ENCODE data around the gene ATF7IP.
"Not testable (repeated sequence)": the region's sequence is repeated elsewhere in the genome, so short reads cannot be mapped to it uniquely, and the experiment has no call there.

Gene ATF7IP

DNA sequence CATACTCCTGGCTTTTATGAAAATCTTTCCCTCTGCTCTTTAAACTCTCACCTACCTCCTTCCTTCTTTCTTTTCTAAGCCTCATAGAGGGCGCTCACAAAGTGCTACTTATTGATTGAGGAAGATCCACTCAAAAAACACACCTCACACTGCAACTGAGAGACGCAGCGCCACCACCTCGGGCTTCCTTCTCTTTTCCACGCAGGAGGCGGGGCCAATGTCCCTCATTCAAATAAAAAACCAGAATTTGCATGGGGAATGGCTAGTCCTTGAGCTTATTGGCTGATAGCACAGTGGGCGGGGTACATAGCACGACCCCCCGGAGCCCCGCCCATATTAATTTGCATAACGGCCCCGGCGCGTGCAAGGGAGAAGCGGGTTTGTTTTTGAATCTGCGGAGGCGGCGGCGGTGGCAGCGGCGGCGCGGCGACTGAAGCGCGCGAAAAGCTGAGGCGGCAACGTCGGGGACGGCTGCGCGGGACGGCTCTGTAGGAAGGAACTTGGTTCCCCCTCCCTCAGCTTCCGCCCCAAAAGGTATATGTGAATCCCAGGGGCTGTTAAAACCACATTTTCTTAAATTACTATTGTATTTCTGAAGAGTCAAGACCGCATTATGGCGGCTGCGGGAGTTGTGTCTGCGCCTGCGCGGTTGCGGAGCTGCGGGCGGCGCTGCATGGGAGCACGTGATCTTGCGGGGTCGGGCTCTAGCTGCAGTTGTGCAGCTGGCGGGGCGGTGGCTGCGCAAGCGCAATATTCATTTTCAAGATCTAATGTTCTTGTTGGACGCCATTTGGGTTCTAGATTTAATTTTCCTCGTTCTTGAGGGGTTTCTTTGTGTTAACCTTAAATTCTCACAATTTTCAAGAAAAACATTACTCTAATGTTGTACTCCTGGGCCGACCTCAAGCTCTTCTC lies at the start of gene ATF7IP:
ATF7IP (plus strand) TSS at position 389 of the 915 bp plus-strand sequence. CDS start 58,234 bp downstream, outside the sequence.
- DNase-seq = peak; percentile 90

DNA sequence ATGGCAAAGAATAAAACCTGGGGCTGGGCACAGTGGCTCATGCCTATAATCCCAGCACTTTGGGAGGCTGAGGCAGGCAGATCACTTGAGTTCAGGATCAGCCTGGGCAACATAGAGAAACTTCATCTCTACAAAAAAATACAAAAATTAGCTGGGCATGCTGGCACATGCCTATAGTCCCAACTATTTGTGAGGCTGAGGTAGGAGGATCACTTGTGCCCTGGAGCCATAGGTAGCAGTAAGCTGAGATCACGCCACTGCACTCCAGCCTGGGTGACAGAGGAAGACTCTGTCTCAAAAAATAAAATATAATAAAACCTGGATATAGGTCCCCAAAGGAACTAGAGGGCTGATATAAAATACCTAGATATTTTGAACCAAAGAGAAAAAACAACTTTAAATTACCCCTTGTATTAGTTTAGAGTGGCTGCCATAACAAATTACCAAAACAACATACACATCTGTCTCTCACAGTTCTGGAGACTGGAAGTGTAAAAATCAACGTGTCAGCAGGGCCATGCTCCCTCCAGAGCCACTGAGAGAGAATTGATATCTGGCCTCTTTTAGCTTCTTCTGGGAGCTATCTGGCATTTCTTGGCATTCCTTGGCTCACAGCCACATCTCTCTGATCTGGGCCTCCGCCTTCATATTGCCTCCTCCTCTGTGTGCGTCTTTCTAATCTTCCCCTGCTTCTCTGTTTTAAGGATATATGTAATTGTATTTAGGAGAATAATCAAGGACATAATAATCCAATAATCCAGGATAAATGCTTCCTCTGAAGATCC lies 47.9 kb upstream of the ATF7IP start:
- no peak for DNase-seq

DNA sequence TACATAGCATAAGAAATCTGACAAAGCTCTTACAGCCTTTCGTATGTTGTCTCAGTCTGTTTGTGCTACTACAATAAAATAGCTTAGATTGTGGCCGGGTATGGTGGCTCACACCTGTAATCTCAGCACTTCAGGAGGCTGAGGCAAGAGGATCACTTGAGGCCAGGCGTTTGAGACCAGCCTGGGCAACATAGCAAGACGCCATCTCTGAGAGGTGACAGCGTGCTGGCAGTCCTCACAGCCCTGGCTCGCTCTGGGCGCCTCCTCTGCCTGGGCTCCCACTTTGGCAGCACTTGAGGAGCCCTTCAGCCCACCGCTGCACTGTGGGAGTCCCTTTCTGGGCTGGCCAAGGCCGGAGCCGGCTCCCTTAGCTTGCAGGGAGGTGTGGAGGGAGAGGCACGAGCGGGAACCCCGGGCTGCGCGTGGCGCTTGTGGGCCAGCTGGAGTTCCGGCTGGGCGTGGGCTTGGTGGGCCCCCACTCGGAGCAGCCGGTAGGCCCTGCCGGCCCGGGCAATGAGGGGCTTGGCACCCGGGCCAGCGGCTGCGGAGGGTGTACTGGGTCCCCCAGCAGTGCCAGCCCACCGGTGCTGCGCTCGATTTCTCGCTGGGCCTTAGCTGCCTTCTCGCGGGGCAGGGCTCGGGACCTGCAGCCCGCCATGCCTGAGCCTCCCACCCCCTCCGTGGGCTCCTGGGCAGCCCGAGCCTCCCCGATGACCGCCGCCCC lies 45.6 kb upstream of the ATF7IP start:
- not testable (repeated sequence) for DNase-seq

DNA sequence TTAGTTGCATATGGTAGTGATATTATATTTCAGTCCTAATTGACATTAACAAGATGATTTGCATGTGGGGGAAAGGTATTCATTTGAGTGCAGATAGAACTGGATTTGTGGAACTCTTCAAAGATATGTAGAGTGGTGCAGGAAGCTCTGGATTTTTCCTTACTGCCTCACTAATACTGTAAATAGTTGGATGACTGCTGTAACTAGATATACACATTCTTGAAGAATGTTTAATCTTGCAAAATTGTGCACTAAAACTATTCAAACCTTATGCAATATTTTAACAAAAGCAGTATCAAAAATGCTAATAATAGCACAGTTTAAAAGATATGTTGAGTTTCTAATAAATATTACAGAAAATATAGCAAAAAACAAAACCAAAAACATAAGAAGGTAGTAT lies 43.1 kb upstream of the ATF7IP start:
- no peak for DNase-seq

- DNase-seq = no peak
Observed at GRCh38 chr12:14325716-14326343, 39.7 kb upstream of the ATF7IP start.

DNA sequence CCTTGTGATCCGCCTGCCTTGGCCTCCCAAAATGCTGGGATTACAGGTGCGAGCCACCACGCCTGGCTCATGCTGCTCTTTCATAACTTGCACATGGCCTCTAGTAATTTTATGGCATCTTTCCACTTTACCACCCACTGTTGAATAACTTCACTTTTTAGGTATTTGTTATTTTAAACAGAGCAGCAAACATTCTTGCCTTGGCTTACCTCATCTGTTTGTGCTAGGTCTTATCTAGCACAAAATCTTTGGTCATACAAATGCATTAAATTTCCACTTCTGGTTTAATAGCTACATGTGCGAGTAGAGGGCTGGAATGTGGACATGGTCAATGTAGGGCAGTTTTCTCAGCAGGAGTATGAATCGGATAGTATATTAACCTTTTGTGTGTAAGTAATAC lies 38.8 kb upstream of the ATF7IP start:
- no peak for DNase-seq

- no peak for DNase-seq
Observed at GRCh38 chr12:14327711-14328110, 37.8 kb upstream of the ATF7IP start.

DNA sequence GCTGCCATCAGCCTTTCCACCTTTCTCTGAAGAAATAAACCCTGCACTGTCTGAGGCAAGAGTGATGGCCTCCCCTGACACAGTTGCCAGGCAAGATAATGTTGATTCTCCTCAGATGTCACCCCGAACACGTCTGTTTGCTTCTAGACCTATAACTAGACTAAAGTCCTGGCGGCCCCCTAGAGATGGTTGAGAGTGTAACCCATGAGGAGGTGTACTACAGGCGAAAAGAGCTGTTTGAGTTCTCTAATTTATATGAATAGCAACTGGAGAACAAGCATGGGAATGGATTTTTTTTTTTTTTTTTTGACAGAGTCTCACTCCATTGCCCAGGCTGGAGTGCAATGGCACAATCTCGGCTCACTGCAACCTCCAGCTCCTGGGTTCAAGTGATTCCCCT lies 33.0 kb upstream of the ATF7IP start:
- no peak for DNase-seq

- no peak for DNase-seq
Observed at GRCh38 chr12:14340371-14340770, 25.1 kb upstream of the ATF7IP start.

- DNase-seq = not testable (repeated sequence)
Observed at GRCh38 chr12:14351524-14351923, 14.0 kb upstream of the ATF7IP start.

- not testable (repeated sequence) for DNase-seq
Observed at GRCh38 chr12:14352066-14352465, 13.4 kb upstream of the ATF7IP start.

GRCh38 chr12:14354665-14355064 lies 10.8 kb upstream of the ATF7IP start:
- not testable (repeated sequence) for DNase-seq

GRCh38 chr12:14356147-14356546 lies 9.3 kb upstream of the ATF7IP start:
- DNase-seq = no peak

DNA sequence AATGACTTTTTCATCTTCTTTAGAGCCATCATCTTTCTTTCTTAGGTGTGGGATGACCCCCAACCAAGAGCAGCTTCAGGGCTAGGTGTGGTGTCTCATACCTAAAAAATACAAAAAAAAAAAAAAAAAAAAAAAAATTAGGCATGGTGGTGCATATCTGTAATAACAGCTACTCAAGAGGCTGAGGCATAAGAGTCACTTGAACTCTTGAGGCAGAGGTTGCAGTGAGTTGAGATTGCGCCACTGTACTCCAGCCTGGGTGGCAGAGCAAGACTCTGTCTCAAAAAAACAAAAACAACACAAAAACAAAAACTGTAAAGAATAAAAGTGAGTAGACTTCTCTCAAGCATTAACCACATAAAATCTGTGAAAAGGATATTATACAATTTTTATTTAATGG lies 8.0 kb upstream of the ATF7IP start:
- no peak for DNase-seq

DNA sequence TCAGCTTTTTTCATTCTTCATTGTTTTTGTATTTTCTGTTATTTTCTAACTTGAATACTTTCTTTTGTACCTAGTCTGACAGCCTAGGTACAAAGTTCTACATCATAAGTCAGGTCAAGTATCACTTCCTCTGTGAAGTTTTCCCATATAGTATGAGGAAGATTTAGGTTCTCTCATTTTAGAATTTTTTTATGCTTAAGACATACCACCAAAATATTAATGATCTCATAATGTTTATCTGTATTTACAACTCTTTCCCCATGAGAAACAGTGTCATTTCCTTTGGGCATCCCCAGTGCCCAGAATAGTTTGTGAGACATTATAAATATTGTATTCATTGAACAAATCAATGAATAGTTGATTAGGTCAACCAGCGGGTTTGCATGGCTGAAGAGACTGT lies 3.1 kb upstream of the ATF7IP start:
- DNase-seq = no peak

DNA sequence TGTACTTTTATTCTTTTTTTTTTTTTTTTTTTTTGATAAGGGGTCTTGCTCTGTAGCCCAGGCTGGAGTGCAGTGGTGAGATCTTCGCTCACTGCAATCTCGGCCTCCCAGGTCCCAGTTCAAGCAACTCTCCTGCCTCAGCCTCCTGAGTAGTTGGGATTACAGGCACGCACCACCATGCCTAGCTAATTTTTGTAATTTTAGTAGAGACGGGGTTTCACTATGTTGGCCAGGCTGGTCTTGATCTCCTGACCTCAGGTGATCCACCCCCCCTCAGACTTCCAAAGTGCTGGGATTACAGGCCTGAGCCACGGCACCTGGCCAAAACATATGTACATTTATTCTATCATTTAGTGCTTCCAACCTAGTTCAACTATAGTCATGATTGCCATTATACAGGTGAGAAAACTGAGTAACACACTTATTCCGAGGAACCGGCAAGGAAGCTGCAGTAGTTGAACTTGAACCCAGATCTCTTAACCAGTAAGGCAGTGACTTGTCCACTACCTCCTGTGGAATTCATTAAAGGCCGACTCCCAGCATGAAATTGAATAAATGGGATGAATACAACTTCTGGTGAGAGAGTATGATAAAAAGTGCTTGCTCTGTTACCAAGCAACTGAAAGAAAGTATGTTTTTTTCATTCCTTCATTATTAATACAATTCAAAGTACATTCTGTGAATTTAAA lies 755 bp upstream of the ATF7IP start:
- no peak for DNase-seq

DNA sequence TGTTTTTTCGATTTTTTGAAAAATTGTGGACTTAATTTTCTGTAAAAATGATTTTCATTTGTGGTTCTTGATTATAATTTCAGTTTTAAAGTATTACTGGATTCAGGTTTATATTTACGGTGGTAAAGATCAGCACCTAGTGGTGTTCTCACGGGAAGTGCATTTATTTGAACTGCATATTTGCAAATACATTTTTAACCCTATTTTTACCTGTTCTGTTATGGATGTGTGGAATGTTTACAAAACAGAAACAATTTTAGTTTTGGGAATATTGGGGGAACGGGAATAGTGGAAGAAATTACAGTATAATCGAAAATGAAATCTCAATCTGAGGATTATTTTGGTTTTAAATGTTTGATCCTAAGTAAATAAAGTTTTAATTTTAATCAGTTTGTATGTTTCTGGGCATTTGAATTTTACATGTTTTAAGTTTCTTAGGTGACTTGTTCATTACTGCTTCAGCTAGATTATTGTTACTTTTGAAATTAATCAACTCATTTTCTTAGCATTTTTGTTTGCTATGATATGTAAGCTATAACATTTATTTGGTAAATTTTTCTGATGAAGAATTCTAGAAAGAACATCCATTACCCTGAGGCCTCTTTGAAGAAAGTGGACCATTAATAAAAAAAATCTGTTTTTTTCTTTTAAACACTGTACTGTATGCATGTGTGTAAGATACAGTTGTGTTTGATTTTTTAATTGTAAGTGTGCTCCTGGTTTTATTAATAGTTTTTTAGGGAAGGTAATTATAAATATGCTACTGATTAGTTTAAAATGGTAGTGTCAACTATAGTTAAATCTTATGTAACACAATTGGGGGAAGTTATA lies 942 bp downstream of the ATF7IP start:
- DNase-seq = no peak

DNA sequence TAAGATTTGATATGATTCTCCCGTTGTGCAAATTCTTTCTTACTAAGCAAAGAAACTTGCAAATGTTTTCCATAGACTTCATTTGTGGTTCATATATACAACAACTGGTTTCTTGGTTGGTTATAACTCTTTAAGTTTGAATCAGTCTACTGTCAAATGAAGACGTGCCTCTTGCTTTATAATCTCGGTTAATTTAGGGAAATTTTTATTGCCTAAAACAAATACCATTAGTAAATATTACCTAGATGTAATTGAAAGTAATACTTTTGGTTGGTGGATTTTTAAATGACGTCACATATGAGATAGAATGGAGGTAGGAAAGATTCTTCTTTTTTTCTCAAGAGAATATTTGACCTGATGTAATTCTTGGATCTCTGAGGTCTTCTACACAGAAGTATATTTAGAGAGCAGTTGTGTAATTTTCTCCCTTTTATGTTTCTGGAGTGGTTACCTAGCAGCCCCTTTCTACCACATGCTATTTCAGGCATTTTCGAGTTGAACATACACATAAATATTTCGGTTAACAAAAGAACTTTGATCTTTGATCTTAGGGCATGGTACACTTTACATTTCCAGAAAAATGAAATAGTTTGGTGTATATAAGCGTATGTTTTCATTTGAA lies 1.7 kb downstream of the ATF7IP start:
- DNase-seq = no peak

DNA sequence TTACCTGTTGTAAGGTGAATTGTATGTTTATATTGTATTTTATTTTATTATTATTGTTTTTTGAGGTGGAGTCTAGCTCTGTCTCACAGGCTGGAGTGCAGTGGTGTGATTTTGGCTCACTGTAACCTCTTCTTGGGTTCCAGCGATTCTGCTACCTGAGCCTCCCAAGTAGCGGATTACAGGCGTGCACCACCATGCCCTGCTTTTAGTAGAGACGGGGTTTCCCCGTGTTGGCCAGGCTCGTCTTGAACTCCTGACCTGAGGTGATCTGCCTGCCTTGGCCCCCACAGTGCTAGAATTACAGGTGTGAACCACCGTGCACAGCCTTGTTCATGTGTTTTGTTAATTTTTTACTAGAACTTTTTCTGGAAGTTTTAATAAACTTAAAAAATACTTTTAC lies 3.8 kb downstream of the ATF7IP start:
- DNase-seq = no peak

- no peak for DNase-seq
Observed at GRCh38 chr12:14373217-14373616, 7.7 kb downstream of the ATF7IP start.

- no peak for DNase-seq
Observed at GRCh38 chr12:14379508-14379907, 14.0 kb downstream of the ATF7IP start.
